ENCODE results near the gene CD80.
A peak's percentile ranks its signal among the peaks of the same experiment; 100 is the strongest.

CD80 gene

DNA sequence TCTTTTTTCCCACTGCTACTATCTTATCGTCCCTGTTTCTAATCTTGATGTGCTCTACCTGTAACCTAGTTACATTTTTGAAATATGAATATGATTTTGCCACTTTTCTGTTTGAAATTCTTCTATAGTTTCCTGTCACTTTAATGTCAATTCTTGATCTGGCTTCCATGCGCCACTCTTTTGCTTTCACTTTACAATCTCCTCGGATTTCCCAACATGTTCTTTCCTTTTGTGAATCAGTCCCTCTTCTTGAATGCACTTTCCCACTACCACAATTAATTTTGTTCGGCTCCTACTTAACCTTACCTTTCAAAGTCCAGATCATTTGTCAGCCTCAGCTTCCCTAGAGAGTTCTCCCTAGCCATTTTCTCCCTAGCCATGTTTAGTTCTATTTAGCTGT lies 52.8 kb downstream of the CD80 start:
- no peaks in the 10 kb centered on the region for H3K27me3 ChIP-seq (ENCODE audit: control insufficient read depth in 2 of 2, insufficient read depth in 2 of 2, low read length in 2 of 2)
- H3K4me3 ChIP-seq (ENCODE audit: low read length in 2 of 2): no peak overlapping the region
- H3K27ac ChIP-seq (ENCODE audit: low read depth in 2 of 2, low read length in 2 of 2): no peak overlapping the region
- H3K9me3 ChIP-seq (ENCODE audit: control insufficient read depth in 2 of 2, low read length in 2 of 2): no peaks in the 10 kb centered on the region
- H3K4me1 ChIP-seq (ENCODE audit: control insufficient read depth in 2 of 2, insufficient read depth in 2 of 2, low read length in 2 of 2): peaks cover 2% of the 10 kb centered on the region in 2 donors
- no peak overlapping the region for H3K9ac ChIP-seq (ENCODE audit: low read depth in 1 of 2, low read length in 2 of 2)
- peaks cover 34 to 36% of the 10 kb centered on the region in 2 donors for H3K36me3 ChIP-seq (ENCODE audit: control insufficient read depth in 2 of 2, insufficient read depth in 2 of 2, low read length in 2 of 2)

DNA sequence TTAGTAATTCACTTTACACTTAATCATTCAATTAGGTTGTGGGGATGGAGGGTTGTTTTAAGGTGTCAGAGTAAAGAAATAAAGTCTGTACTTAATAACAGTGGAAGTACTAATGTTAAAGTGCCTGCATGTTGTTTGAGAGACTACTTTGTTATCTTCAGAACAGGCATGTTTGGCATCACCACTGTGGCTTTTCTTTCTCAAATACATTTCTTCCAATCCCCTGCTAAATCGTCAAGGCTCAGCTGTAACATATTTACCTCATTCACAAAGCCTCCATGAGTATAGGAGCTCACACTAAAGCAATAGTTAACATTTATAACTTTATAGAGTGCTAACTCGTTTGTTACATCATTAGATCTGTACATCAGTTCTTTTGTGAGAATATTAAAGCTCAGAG lies 58.5 kb downstream of the CD80 start:
- H3K9ac ChIP-seq (ENCODE audit: low read depth in 1 of 2, low read length in 2 of 2): no peak overlapping the region
- no peaks in the 10 kb centered on the region for H3K27me3 ChIP-seq (ENCODE audit: control insufficient read depth in 2 of 2, insufficient read depth in 2 of 2, low read length in 2 of 2)
- peaks cover 11 to 15% of the 10 kb centered on the region in 2 donors for H3K36me3 ChIP-seq (ENCODE audit: control insufficient read depth in 2 of 2, insufficient read depth in 2 of 2, low read length in 2 of 2)
- no peak overlapping the region for H3K27ac ChIP-seq (ENCODE audit: low read depth in 2 of 2, low read length in 2 of 2)
- no peak overlapping the region for H3K4me3 ChIP-seq (ENCODE audit: low read length in 2 of 2)
- H3K4me1 ChIP-seq (ENCODE audit: control insufficient read depth in 2 of 2, insufficient read depth in 2 of 2, low read length in 2 of 2): peaks cover 7 to 17% of the 10 kb centered on the region in 2 donors
- no peaks in the 10 kb centered on the region for H3K9me3 ChIP-seq (ENCODE audit: control insufficient read depth in 2 of 2, low read length in 2 of 2)

DNA sequence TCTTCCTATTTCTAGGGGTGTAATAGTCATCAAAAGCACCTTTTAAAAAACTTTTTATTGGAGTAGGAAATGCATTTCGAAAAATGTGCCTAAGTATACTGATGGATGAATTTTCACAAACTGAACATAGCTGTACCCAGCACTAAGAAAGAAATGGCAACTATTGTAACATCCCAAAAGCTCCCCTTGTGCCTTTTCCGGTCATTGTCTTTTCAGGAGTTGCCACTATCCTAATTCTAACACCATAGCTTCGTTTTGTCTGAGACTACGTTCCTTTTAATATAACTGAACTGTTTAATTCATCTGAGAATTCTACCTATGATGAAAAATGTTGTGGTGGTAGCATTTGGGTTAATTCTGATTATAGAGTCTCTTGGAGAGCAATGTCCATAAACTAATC lies 59.1 kb downstream of the CD80 start:
- peaks cover 9 to 12% of the 10 kb centered on the region in 2 donors for H3K36me3 ChIP-seq (ENCODE audit: control insufficient read depth in 2 of 2, insufficient read depth in 2 of 2, low read length in 2 of 2)
- no peak overlapping the region for H3K4me3 ChIP-seq (ENCODE audit: low read length in 2 of 2)
- no peaks in the 10 kb centered on the region for H3K27me3 ChIP-seq (ENCODE audit: control insufficient read depth in 2 of 2, insufficient read depth in 2 of 2, low read length in 2 of 2)
- peaks cover 7 to 17% of the 10 kb centered on the region in 2 donors for H3K4me1 ChIP-seq (ENCODE audit: control insufficient read depth in 2 of 2, insufficient read depth in 2 of 2, low read length in 2 of 2)
- H3K9me3 ChIP-seq (ENCODE audit: control insufficient read depth in 2 of 2, low read length in 2 of 2): no peaks in the 10 kb centered on the region
- H3K27ac ChIP-seq (ENCODE audit: low read depth in 2 of 2, low read length in 2 of 2): no peak overlapping the region
- no peak overlapping the region for H3K9ac ChIP-seq (ENCODE audit: low read depth in 1 of 2, low read length in 2 of 2)

DNA sequence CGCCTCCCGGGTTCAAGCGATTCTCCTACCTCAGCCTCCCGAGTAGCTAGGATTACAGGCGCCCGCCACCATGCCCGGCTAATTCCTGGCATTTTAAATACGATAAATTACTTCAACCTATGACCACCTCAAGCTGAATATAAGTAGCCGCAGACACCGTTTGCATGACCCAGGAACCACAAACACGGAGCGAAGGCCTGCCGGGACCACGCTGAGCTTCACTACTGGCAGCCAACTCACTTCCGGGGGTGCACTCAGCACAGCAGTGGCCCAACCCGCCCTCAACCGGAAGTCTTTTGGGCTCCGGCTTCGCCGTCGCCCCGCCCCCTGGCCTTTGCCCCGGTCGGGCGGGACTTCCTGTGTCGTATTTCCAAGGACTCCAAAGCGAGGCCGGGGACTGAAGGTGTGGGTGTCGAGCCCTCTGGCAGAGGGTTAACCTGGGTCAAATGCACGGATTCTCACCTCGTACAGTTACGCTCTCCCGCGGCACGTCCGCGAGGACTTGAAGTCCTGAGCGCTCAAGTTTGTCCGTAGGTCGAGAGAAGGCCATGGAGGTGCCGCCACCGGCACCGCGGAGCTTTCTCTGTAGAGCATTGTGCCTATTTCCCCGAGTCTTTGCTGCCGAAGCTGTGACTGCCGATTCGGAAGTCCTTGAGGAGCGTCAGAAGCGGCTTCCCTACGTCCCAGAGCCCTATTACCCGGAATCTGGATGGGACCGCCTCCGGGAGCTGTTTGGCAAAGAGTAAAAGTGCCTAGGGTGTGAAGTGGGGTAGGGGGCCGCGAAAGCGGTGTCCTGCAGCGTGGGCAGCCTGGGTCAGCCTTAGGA lies 61.0 kb downstream of the CD80 start, which contains the start of gene TIMMDC1:
Gene TIMMDC1, plus strand, starts transcription at position 362 of the 826 bp plus-strand sequence. Its CDS starts 187 bp downstream, at position 549.
- Histone ChIP-seq H3K4me3 (ENCODE audit: low read length in 2 of 2) (peak within 1 kb of the TSS; percentile 96 to 100), H3K4me1 (ENCODE audit: control insufficient read depth in 2 of 2, insufficient read depth in 2 of 2, low read length in 2 of 2) (peaks cover 7 to 17% of the 10 kb centered on the region in 2 donors), H3K9me3 (ENCODE audit: control insufficient read depth in 2 of 2, low read length in 2 of 2) (no peaks in the 10 kb centered on the region)

DNA sequence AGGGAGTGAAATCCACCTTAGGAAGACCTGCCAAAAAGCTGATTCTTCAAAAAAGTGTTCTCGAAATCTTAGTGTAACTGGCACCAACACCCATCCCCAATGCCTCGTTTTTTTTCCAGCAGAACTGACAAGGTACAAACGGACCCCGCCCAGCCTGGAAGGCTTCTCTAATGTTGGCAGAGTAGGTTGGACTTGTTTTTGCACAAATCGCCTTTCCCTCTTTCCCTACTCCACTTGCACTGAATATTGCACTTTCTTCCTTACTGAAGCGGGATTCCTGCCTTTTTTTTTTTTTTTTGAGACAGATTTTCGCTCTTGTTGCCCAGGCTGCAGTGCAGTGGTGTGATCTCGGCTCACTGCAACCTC lies 61.6 kb downstream of the CD80 start:
- Histone ChIP-seq H3K27me3 (ENCODE audit: control insufficient read depth in 2 of 2, insufficient read depth in 2 of 2, low read length in 2 of 2) (no peaks in the 10 kb centered on the region), H3K9me3 (ENCODE audit: control insufficient read depth in 2 of 2, low read length in 2 of 2) (no peaks in the 10 kb centered on the region), H3K4me3 (ENCODE audit: low read length in 2 of 2) (peak overlapping the region; percentile 96 to 100), H3K9ac (ENCODE audit: low read depth in 1 of 2, low read length in 2 of 2) (peak overlapping the region; percentile 96 to 99), H3K27ac (ENCODE audit: low read depth in 2 of 2, low read length in 2 of 2) (peak overlapping the region; percentile 66 to 98), H3K4me1 (ENCODE audit: control insufficient read depth in 2 of 2, insufficient read depth in 2 of 2, low read length in 2 of 2) (peaks cover 7 to 16% of the 10 kb centered on the region in 2 donors), H3K36me3 (ENCODE audit: control insufficient read depth in 2 of 2, insufficient read depth in 2 of 2, low read length in 2 of 2) (peaks cover 0 to 4% of the 10 kb centered on the region in 2 donors)

More for the DNA sequence above, 61.0 kb downstream of the CD80 start, which contains the start of gene TIMMDC1:
- peaks cover 0 to 4% of the 10 kb centered on the region in 2 donors for H3K36me3 ChIP-seq (ENCODE audit: control insufficient read depth in 2 of 2, insufficient read depth in 2 of 2, low read length in 2 of 2)
- no peaks in the 10 kb centered on the region for H3K27me3 ChIP-seq (ENCODE audit: control insufficient read depth in 2 of 2, insufficient read depth in 2 of 2, low read length in 2 of 2)
- H3K27ac ChIP-seq (ENCODE audit: low read depth in 2 of 2, low read length in 2 of 2): peak within 1 kb of the TSS; percentile 96 to 98
- H3K9ac ChIP-seq (ENCODE audit: low read depth in 1 of 2, low read length in 2 of 2): peak within 1 kb of the TSS; percentile 96 to 99

DNA sequence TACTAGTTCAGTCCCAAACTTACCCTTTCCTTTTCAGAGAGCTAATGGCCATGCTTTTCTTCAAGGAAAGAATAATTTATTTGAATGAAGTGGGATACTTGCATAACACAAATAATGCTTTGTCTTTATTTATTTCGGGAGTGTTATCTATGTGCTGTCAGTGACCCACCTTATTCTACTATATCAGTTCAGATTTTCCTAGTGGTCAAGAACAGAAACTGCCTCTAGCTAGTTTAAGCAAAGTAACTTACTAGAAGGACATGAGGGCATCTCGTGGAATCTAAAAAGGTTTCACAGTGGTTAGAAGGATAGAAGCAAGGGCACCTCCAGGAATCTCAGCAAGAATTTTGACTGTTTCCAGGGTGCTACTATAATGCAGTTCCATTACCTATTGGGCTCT lies 64.8 kb downstream of the CD80 start:
- Histone ChIP-seq H3K9me3 (ENCODE audit: control insufficient read depth in 2 of 2, low read length in 2 of 2) (no peaks in the 10 kb centered on the region), H3K4me3 (ENCODE audit: low read length in 2 of 2) (no peak overlapping the region), H3K27ac (ENCODE audit: low read depth in 2 of 2, low read length in 2 of 2) (no peak overlapping the region), H3K4me1 (ENCODE audit: control insufficient read depth in 2 of 2, insufficient read depth in 2 of 2, low read length in 2 of 2) (peaks cover 7% of the 10 kb centered on the region in 2 donors), H3K36me3 (ENCODE audit: control insufficient read depth in 2 of 2, insufficient read depth in 2 of 2, low read length in 2 of 2) (peaks cover 0 to 5% of the 10 kb centered on the region in 2 donors), H3K9ac (ENCODE audit: low read depth in 1 of 2, low read length in 2 of 2) (no peak overlapping the region), H3K27me3 (ENCODE audit: control insufficient read depth in 2 of 2, insufficient read depth in 2 of 2, low read length in 2 of 2) (no peaks in the 10 kb centered on the region)

DNA sequence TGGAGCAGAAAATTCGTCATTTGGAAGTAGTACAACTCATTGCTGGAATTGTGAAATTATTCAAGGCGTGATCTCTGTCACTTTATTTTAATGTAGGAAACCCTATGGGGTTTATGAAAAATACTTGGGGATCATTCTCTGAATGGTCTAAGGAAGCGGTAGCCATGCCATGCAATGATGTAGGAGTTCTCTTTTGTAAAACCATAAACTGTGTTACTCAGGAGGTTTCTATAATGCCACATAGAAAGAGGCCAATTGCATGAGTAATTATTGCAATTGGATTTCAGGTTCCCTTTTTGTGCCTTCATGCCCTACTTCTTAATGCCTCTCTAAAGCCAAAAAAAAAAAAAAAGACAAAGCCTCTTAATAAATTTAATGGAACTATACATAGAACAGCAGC lies 66.6 kb downstream of the CD80 start:
- H3K36me3 ChIP-seq (ENCODE audit: control insufficient read depth in 2 of 2, insufficient read depth in 2 of 2, low read length in 2 of 2): peaks cover 4 to 13% of the 10 kb centered on the region in 2 donors
- H3K27me3 ChIP-seq (ENCODE audit: control insufficient read depth in 2 of 2, insufficient read depth in 2 of 2, low read length in 2 of 2): no peaks in the 10 kb centered on the region
- H3K9me3 ChIP-seq (ENCODE audit: control insufficient read depth in 2 of 2, low read length in 2 of 2): no peaks in the 10 kb centered on the region
- no peak overlapping the region for H3K4me3 ChIP-seq (ENCODE audit: low read length in 2 of 2)
- H3K27ac ChIP-seq (ENCODE audit: low read depth in 2 of 2, low read length in 2 of 2): no peak overlapping the region
- H3K4me1 ChIP-seq (ENCODE audit: control insufficient read depth in 2 of 2, insufficient read depth in 2 of 2, low read length in 2 of 2): peaks cover 0 to 7% of the 10 kb centered on the region in 2 donors
- H3K9ac ChIP-seq (ENCODE audit: low read depth in 1 of 2, low read length in 2 of 2): no peak overlapping the region

DNA sequence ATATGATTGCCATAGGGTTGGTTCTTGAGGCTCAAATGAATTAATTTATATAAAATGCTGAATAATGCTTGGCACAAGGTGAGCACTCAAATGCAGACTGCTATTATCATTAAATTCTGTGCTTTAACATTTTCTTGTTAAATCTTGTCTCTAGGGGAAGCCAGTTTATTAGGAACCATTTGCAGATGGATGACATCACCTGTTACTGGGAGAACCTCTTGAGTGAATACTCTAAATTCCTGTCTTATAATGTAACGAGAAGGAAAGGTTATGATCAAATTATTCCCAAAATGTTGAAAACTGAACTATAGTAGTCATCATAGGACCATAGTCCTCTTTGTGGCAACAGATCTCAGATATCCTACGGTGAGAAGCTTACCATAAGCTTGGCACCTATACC lies 67.3 kb downstream of the CD80 start:
- no peak overlapping the region for H3K4me3 ChIP-seq (ENCODE audit: low read length in 2 of 2)
- no peaks in the 10 kb centered on the region for H3K27me3 ChIP-seq (ENCODE audit: control insufficient read depth in 2 of 2, insufficient read depth in 2 of 2, low read length in 2 of 2)
- peaks cover 5 to 13% of the 10 kb centered on the region in 2 donors for H3K36me3 ChIP-seq (ENCODE audit: control insufficient read depth in 2 of 2, insufficient read depth in 2 of 2, low read length in 2 of 2)
- H3K9me3 ChIP-seq (ENCODE audit: control insufficient read depth in 2 of 2, low read length in 2 of 2): no peaks in the 10 kb centered on the region
- H3K27ac ChIP-seq (ENCODE audit: low read depth in 2 of 2, low read length in 2 of 2): no peak overlapping the region
- H3K4me1 ChIP-seq (ENCODE audit: control insufficient read depth in 2 of 2, insufficient read depth in 2 of 2, low read length in 2 of 2): peaks cover 0 to under 1% of the 10 kb centered on the region in 2 donors
- no peak overlapping the region for H3K9ac ChIP-seq (ENCODE audit: low read depth in 1 of 2, low read length in 2 of 2)

DNA sequence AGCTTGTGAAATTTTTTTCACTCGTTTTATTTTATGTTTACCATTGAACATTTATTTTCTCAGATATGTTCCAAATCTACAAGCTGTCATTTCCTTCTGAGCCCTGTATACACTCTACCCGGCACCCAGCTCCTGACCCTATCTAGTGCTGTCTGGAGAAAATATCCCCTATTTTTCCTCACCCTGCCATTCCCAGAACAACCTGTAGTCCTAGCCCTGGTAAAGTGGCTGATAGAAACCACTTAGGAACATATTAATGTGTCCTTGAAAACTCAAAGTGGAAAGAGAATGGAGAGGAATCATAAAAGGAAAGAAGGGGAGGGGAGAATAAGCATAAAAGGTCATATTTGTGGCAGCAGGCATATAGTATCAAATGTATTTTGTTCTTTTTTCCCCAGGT lies 69.3 kb downstream of the CD80 start:
- Histone ChIP-seq H3K36me3 (ENCODE audit: control insufficient read depth in 2 of 2, insufficient read depth in 2 of 2, low read length in 2 of 2) (peaks cover 24 to 32% of the 10 kb centered on the region in 2 donors), H3K9me3 (ENCODE audit: control insufficient read depth in 2 of 2, low read length in 2 of 2) (no peaks in the 10 kb centered on the region)

DNA sequence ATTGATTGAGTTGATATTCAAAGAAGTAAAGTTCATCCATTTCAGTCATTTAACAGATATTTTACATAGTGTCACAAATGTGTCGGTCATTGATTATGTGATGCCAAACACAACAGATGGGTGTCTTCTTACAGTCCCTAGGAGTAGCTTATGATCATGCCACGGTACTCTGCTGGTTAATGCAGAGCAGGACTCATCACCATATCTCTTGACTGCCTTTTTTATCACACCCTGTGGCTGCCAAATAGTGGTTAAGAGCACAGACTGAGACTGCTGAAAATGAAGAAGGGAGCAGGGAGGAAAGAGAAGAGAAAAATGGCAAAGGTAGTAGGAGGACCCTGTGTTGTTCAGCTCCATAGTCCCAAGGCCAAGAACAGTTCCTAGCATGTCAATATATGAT lies 73.9 kb downstream of the CD80 start:
- Histone ChIP-seq H3K27me3 (ENCODE audit: control insufficient read depth in 2 of 2, insufficient read depth in 2 of 2, low read length in 2 of 2) (no peaks in the 10 kb centered on the region), H3K4me1 (ENCODE audit: control insufficient read depth in 2 of 2, insufficient read depth in 2 of 2, low read length in 2 of 2) (no peaks in the 10 kb centered on the region), H3K4me3 (ENCODE audit: low read length in 2 of 2) (no peak overlapping the region), H3K9ac (ENCODE audit: low read depth in 1 of 2, low read length in 2 of 2) (no peak overlapping the region), H3K9me3 (ENCODE audit: control insufficient read depth in 2 of 2, low read length in 2 of 2) (no peaks in the 10 kb centered on the region), H3K27ac (ENCODE audit: low read depth in 2 of 2, low read length in 2 of 2) (no peak overlapping the region), H3K36me3 (ENCODE audit: control insufficient read depth in 2 of 2, insufficient read depth in 2 of 2, low read length in 2 of 2) (peaks cover 42 to 45% of the 10 kb centered on the region in 2 donors)

More for the DNA sequence above, 69.3 kb downstream of the CD80 start:
- Histone ChIP-seq H3K4me1 (ENCODE audit: control insufficient read depth in 2 of 2, insufficient read depth in 2 of 2, low read length in 2 of 2) (no peaks in the 10 kb centered on the region), H3K9ac (ENCODE audit: low read depth in 1 of 2, low read length in 2 of 2) (no peak overlapping the region), H3K27me3 (ENCODE audit: control insufficient read depth in 2 of 2, insufficient read depth in 2 of 2, low read length in 2 of 2) (no peaks in the 10 kb centered on the region), H3K4me3 (ENCODE audit: low read length in 2 of 2) (no peak overlapping the region), H3K27ac (ENCODE audit: low read depth in 2 of 2, low read length in 2 of 2) (no peak overlapping the region)

Data from mucosa of rectum (tissue), 2 donors.